A549 (cell line): ENCODE measurements around the gene SLC4A4. TPM values are rescaled to one million over a fixed set of nuclear protein-coding genes. Genes with fewer than 3 reads are reported as not detected.

Experiments
- ATAC-seq, 2 experiments: fragments of 200-7000 bp in 1 of 2; fragments of >200 bp in 1 of 2; cut with Nextera tagmentation in 1 of 2; cut with Tn5 transposase in 1 of 2; 3 replicates each; pipeline versions ENCODE4 v1.8.0 to v1.9.1; 2018 to 2020; ENCODE audit warnings: mild to moderate bottlenecking in 1 of 2, moderate library complexity in 1 of 2
- CTCF ChIA-PET: fragments of 300-600 bp; sonication (Branson Sonifier 250); formaldehyde crosslinking; extraction: SDS; loops from one replicate; lab custom pipeline; 2021; ENCODE audit warnings: antibody characterized with exemption, inconsistent platforms; lab: Yijun Ruan, JAX
- POLR2A ChIA-PET: fragments of 350-600 bp; formaldehyde crosslinking; extraction: SDS; loops from one replicate; lab custom pipeline; 2021; ENCODE audit warnings: antibody characterized with exemption, inconsistent platforms; lab: Yijun Ruan, JAX
- DNase-seq, 2 experiments: peaks; one replicate each; pipeline versions ENCODE4 v3.0.0 to v3.0.0-alpha.2; 2011 to 2016; ENCODE audit warnings: low read depth in 1 of 2, low spot score in 1 of 2
- FAIRE-seq: peaks from 2 replicates; lab custom pipeline; 2011; peaks lifted over from hg19 to GRCh38; lab: Jason Lieb, UNC
- H3K27ac ChIP-seq, 2 experiments: fragments of >200 bp; sonication (Bioruptor Twin); formaldehyde crosslinking; 3 replicates each; pipeline ENCODE4 v1.5.1; 2016 to 2017
- H3K4me1 ChIP-seq: fragments of >200 bp; sonication (Bioruptor Twin); formaldehyde crosslinking; 3 replicates; pipeline ENCODE4 v1.6.1; 2016
- H3K4me2 ChIP-seq: fragments of >200 bp; sonication (Bioruptor Twin); formaldehyde crosslinking; 3 replicates; pipeline ENCODE4 v1.6.1; 2016
- H3K4me3 ChIP-seq: fragments of >200 bp; sonication (Bioruptor Twin); formaldehyde crosslinking; 3 replicates; pipeline ENCODE4 v1.5.1; 2016
- H3K9me3 ChIP-seq: fragments of >200 bp; sonication (Bioruptor Twin); formaldehyde crosslinking; 3 replicates; pipeline ENCODE4 v1.6.1; 2016
- CBX8 ChIP-seq: fragments of 200-600 bp; sonication (generic); IDR thresholded peaks from 2 replicates; pipeline ENCODE4 v1.6.1; 2016
- CHD4 ChIP-seq: fragments of 200-600 bp; sonication (generic); IDR thresholded peaks from 2 replicates; pipeline ENCODE4 v1.6.1; 2016; ENCODE audit warnings: antibody characterized with exemption, mild to moderate bottlenecking, borderline replicate concordance
- EHF ChIP-seq: fragments of 250-450 bp; sonication (Bioruptor Pico); IDR thresholded peaks from 2 replicates; pipeline ENCODE4 v1.5.0; 2020; ENCODE audit warnings: mild to moderate bottlenecking
- HOXA7 ChIP-seq: fragments of 250-450 bp; sonication (Bioruptor Pico); IDR thresholded peaks from 2 replicates; pipeline ENCODE4 v1.5.0; 2020; ENCODE audit warnings: mild to moderate bottlenecking, moderate library complexity
- HOXB13 ChIP-seq: fragments of 250-450 bp; sonication (Bioruptor Pico); IDR thresholded peaks from 2 replicates; pipeline ENCODE4 v1.5.0; 2020; ENCODE audit warnings: low read depth, mild to moderate bottlenecking, moderate library complexity
- JUNB ChIP-seq: fragments of >200 bp; sonication (Bioruptor Twin); formaldehyde crosslinking; IDR thresholded peaks from 2 replicates; pipeline ENCODE4 v1.6.1; 2016
- KDM5A ChIP-seq: fragments of 200-600 bp; sonication (generic); IDR thresholded peaks from 2 replicates; pipeline ENCODE4 v1.6.1; 2016; ENCODE audit warnings: antibody characterized with exemption, mild to moderate bottlenecking
- NPAS2 ChIP-seq: fragments of 250-450 bp; sonication (Bioruptor Pico); IDR thresholded peaks from 2 replicates; pipeline ENCODE4 v1.8.0; 2022; ENCODE audit warnings: mild to moderate bottlenecking, moderate library complexity, borderline replicate concordance
- NR3C1 ChIP-seq: fragments of >200 bp; sonication (Bioruptor Twin); formaldehyde crosslinking; IDR thresholded peaks from 3 replicates; pipeline ENCODE4 v1.6.1; 2017
- RCOR1 ChIP-seq: fragments of 150-350 bp; IDR thresholded peaks from 2 replicates; pipeline ENCODE4 v1.6.1; 2014; ENCODE audit warnings: antibody characterized with exemption, low read length, low read depth
- RFX5 ChIP-seq: fragments of 450-650 bp; IDR thresholded peaks from 2 replicates; pipeline ENCODE4 v1.7.1; 2014; ENCODE audit warnings: antibody characterized with exemption, mild to moderate bottlenecking, moderate library complexity
- RNF2 ChIP-seq: fragments of 200-600 bp; sonication (generic); IDR thresholded peaks from 2 replicates; pipeline ENCODE4 v1.6.1; 2016; ENCODE audit warnings: low read depth, mild to moderate bottlenecking, antibody characterized with exemption, moderate library complexity, borderline replicate concordance
- ZC3H11A ChIP-seq: fragments of 450-650 bp; IDR thresholded peaks from 2 replicates; pipeline ENCODE4 v1.6.1; 2014; ENCODE audit warnings: antibody characterized with exemption, mild to moderate bottlenecking
- WGBS: methylation state at CpG from one replicate; pipeline ENCODE4 v1.1.6; 2017; ENCODE audit errors: missing lambda C conversion rate; 5-methylcytosine and 5-hydroxymethylcytosine counted together
- polyA plus RNA-seq, 4 experiments: library from polyadenylated mRNA; depleted of rRNA in 3 of 4; stranded (reverse); fragments of >200 nt; fragmentation: RNase III in 1 of 4; extraction: RNeasy Plus Mini Kit Qiagen cat#74134 plus additional on column Dnase treatment in 1 of 4; gene quantifications; 2 replicates in 3 of 4; 3 replicates in 1 of 4; pipeline ENCODE4 v1.2.3, GENCODE V29; 2011 to 2017
- TF ChIP-seq, protein P1 (sequence below): fragments of 450-650 bp; IDR thresholded peaks from 2 replicates; pipeline ENCODE4 v1.6.1; 2014; ENCODE audit warnings: antibody characterized with exemption
- TF ChIP-seq, protein P2 (sequence below): fragments of 150-350 bp; IDR thresholded peaks from 2 replicates; pipeline ENCODE4 v1.6.1; 2014; ENCODE audit warnings: low read depth, mild to moderate bottlenecking, low read length
- TF ChIP-seq, protein P3 (sequence below): IDR thresholded peaks from 2 replicates; pipeline ENCODE4 v1.6.1; 2012; ENCODE audit warnings: low read depth, borderline replicate concordance
- TF ChIP-seq, protein P4 (sequence below): fragments of 250-450 bp; sonication (Bioruptor Pico); IDR thresholded peaks from 2 replicates; pipeline ENCODE4 v1.5.0; 2020; ENCODE audit warnings: low read depth, mild to moderate bottlenecking, moderate library complexity
- TF ChIP-seq, protein P5 (sequence below): fragments of 250-450 bp; sonication (Bioruptor Pico); IDR thresholded peaks from 2 replicates; pipeline ENCODE4 v1.5.0; 2021; ENCODE audit warnings: mild to moderate bottlenecking, moderate library complexity, borderline replicate concordance
- TF ChIP-seq, protein P6 (sequence below): fragments of >200 bp; sonication (Bioruptor Twin); formaldehyde crosslinking; IDR thresholded peaks from 3 replicates; pipeline ENCODE4 v1.6.1; 2016
- TF ChIP-seq, protein P7 (sequence below): fragments of >200 bp; sonication (Bioruptor Twin); formaldehyde crosslinking; IDR thresholded peaks from 2 replicates; pipeline ENCODE4 v1.6.1; 2016

The SLC4A4 gene
- polyA plus RNA-seq, 2 of the 4 experiments (the other 2 are of a cell fraction): 1.8 to 2.9 TPM

DNA sequence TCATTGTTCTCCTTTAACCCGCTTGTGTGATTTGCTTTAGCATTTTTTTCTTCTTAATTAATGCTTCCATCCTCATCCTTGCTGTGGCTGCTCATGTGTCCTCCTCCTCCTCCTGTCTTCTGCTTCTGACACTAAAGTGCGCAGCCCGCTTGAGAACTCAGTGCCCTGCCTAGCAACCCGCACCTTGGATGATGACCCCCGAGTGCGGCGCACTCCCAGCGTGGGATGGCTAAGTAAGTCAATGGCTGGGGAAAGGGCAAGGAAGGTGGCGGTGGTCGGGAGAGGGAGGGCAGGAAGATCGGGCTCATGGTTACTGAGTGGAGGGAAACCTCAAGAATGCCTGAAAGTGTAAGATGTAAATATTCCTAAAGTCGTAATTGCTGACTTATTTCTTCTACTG is 30.1 kb downstream of the SLC4A4 start:
- no peak for ATAC-seq
- Histone ChIP-seq H3K9me3 (no peaks in the 10 kb centered on the region), H3K4me2 (no peak overlapping the region), H3K27ac (no peak overlapping the region), H3K4me1 (no peaks in the 10 kb centered on the region), H3K4me3 (no peak overlapping the region)
- DNase-seq: no peak
- TF ChIP-seq, protein P1, sequence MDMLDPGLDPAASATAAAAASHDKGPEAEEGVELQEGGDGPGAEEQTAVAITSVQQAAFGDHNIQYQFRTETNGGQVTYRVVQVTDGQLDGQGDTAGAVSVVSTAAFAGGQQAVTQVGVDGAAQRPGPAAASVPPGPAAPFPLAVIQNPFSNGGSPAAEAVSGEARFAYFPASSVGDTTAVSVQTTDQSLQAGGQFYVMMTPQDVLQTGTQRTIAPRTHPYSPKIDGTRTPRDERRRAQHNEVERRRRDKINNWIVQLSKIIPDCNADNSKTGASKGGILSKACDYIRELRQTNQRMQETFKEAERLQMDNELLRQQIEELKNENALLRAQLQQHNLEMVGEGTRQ: no peak
- TF ChIP-seq ZC3H11A (no peak), KDM5A (no peak), RNF2 (no peak), JUNB (no peak), NR3C1 (no peak), CBX8 (no peak), RFX5 (no peak), HOXA7 (no peak), NPAS2 (CRISPR knock-in tag) (no peak), RCOR1 (no peak)
- TF ChIP-seq, protein P2, sequence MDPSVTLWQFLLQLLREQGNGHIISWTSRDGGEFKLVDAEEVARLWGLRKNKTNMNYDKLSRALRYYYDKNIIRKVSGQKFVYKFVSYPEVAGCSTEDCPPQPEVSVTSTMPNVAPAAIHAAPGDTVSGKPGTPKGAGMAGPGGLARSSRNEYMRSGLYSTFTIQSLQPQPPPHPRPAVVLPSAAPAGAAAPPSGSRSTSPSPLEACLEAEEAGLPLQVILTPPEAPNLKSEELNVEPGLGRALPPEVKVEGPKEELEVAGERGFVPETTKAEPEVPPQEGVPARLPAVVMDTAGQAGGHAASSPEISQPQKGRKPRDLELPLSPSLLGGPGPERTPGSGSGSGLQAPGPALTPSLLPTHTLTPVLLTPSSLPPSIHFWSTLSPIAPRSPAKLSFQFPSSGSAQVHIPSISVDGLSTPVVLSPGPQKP: no peak
- TF ChIP-seq, protein P3, sequence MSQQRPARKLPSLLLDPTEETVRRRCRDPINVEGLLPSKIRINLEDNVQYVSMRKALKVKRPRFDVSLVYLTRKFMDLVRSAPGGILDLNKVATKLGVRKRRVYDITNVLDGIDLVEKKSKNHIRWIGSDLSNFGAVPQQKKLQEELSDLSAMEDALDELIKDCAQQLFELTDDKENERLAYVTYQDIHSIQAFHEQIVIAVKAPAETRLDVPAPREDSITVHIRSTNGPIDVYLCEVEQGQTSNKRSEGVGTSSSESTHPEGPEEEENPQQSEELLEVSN: no peak
- TF ChIP-seq, protein P4, sequence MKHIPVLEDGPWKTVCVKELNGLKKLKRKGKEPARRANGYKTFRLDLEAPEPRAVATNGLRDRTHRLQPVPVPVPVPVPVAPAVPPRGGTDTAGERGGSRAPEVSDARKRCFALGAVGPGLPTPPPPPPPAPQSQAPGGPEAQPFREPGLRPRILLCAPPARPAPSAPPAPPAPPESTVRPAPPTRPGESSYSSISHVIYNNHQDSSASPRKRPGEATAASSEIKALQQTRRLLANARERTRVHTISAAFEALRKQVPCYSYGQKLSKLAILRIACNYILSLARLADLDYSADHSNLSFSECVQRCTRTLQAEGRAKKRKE (CRISPR knock-in tag): no peak
- TF ChIP-seq, protein P5, sequence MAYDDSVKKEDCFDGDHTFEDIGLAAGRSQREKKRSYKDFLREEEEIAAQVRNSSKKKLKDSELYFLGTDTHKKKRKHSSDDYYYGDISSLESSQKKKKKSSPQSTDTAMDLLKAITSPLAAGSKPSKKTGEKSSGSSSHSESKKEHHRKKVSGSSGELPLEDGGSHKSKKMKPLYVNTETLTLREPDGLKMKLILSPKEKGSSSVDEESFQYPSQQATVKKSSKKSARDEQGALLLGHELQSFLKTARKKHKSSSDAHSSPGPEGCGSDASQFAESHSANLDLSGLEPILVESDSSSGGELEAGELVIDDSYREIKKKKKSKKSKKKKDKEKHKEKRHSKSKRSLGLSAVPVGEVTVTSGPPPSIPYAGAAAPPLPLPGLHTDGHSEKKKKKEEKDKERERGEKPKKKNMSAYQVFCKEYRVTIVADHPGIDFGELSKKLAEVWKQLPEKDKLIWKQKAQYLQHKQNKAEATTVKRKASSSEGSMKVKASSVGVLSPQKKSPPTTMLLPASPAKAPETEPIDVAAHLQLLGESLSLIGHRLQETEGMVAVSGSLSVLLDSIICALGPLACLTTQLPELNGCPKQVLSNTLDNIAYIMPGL (CRISPR knock-in tag): no peak
- TF ChIP-seq, protein P6, sequence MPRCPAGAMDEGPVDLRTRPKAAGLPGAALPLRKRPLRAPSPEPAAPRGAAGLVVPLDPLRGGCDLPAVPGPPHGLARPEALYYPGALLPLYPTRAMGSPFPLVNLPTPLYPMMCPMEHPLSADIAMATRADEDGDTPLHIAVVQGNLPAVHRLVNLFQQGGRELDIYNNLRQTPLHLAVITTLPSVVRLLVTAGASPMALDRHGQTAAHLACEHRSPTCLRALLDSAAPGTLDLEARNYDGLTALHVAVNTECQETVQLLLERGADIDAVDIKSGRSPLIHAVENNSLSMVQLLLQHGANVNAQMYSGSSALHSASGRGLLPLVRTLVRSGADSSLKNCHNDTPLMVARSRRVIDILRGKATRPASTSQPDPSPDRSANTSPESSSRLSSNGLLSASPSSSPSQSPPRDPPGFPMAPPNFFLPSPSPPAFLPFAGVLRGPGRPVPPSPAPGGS: no peak
- TF ChIP-seq, protein P7, sequence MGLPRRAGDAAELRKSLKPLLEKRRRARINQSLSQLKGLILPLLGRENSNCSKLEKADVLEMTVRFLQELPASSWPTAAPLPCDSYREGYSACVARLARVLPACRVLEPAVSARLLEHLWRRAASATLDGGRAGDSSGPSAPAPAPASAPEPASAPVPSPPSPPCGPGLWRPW: no peak
- POLR2A ChIA-PET: no interaction called here
- WGBS: 86% methylated on average over 11 of the region's 12 CpGs
- CTCF ChIA-PET: no interaction called here
- FAIRE-seq: no peak

DNA sequence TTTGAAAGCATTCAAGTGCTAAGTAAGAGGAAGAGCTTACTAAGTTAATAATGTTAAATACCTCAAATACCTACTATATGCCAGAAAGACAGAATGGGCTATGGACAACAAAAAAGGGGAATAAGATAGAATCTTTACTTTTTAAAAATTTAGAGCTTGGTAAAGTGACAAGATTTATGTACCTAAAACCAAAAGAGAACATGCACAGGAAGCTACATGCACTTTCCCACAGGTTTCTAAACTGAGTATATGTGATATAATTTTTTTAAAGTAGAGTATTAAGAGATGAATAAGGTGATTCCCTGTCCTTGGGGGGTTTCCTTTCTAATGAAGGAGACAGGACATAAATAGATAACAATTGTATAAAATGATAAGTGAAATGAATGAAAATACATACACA is 30.7 kb downstream of the SLC4A4 start:
- ATAC-seq: no peak
- Histone ChIP-seq H3K4me1 (no peaks in the 10 kb centered on the region), H3K27ac (no peak overlapping the region), H3K4me3 (no peak overlapping the region), H3K9me3 (no peaks in the 10 kb centered on the region), H3K4me2 (no peak overlapping the region)
- no peak for TF ChIP-seq HOXB13 (CRISPR knock-in tag)
- TF ChIP-seq EHF (CRISPR knock-in tag): no peak
- TF ChIP-seq CHD4: no peak
- POLR2A ChIA-PET: no interaction called here
- FAIRE-seq: no peak
- DNase-seq: no peak
- CTCF ChIA-PET: no interaction called here
